GM12873 (cell line): ENCODE measurements around the gene CDCP1.

Source experiments
- TF ChIP-seq, protein P1 (sequence below): IDR thresholded peaks from 2 replicates; pipeline ENCODE4 v1.5.1; 2012; ENCODE audit warnings: low read depth, mild to moderate bottlenecking, moderate library complexity, low read length, control low read depth; ENCODE audit not compliant: insufficient read depth; ENCODE audit errors: missing control alignments

The CDCP1 gene

DNA sequence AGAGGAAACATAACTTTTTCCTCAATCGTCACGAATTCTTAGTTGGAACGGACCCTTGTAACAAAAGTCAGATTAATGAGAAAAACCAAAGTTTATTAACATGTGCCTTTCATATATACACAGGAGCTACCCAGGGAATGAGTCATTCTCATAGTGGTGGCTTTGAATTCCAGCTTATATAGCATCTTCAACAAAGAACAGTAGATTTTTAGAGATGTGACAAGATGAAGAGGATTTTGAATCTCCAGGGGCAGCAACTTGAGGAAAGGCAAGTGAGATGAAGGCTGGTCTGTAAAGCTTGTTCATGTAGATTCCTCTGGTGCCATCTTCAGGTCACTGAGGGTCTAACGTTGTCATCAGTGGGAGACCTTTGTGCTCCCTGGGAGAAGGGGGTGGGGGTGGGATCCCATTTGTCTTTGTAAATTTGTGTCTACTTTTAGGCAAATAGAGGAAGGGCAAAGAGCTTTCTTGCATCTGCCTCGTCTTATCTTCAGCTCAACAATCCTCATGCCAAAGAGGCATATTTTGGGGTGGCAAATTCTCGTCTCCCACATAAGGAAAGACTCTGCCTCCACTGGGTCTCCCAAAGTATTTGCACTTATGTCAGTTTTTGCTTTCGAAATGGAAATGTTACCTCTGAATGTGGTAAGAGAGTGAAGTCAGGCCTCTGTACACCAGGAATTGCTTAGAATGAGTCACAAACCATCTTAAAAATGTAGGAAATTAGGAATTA, 90.6 kb downstream of the CDCP1 start:
- TF ChIP-seq, protein P1, sequence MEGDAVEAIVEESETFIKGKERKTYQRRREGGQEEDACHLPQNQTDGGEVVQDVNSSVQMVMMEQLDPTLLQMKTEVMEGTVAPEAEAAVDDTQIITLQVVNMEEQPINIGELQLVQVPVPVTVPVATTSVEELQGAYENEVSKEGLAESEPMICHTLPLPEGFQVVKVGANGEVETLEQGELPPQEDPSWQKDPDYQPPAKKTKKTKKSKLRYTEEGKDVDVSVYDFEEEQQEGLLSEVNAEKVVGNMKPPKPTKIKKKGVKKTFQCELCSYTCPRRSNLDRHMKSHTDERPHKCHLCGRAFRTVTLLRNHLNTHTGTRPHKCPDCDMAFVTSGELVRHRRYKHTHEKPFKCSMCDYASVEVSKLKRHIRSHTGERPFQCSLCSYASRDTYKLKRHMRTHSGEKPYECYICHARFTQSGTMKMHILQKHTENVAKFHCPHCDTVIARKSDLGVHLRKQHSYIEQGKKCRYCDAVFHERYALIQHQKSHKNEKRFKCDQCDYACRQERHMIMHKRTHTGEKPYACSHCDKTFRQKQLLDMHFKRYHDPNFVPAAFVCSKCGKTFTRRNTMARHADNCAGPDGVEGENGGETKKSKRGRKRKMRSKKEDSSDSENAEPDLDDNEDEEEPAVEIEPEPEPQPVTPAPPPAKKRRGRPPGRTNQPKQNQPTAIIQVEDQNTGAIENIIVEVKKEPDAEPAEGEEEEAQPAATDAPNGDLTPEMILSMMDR = peak; percentile 53

DNA sequence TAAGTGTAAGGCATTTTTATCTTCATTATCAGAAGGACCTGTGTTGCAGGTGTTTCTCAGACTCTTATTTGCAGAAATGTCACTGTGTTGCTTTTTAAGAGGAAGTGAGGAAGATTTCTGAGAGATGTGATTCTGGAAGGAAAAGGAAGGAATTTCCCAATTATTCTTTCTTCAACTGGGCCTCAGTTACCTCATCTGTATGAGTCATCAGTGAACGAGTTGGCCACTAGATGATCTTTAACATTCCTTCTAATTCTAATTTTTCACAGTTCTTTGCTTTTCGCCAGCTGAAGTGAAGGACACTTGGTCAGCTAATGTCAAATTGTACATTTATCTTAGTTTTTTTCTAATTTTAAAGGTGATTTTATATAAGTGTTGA, 91.2 kb downstream of the CDCP1 start:
- TF ChIP-seq, protein P1 = no peak

DNA sequence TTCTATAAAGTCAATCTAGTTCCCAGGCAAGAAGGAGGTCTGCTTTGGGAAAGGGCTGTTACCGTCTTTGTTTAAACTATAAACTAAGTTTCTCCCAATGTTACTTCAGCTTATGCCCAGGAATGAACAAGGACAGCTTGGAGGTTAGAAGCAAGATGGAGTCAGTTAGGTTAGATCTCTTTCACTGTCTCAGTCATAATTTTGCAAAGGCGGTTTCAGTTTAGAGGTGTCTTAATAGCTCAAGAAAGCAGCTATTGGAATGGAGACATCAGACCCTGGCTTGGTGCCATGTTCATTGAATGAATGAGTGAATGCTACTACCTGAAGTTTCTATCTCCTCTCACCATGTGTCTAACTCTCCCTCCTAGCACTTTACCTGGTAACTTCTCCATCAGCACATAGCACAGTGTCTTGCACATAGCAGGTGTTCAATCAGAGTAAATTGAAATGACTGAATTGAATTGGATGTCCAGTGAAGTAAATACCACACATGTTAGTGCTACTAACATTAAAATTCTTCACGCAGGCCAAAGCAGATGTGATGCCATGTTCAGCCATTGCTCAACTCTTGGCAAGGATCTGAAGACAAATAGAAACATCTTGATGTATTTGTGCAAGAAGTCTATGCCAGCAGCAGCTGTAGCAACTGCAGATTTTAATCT, 91.9 kb downstream of the CDCP1 start:
- TF ChIP-seq, protein P1 = no peak

DNA sequence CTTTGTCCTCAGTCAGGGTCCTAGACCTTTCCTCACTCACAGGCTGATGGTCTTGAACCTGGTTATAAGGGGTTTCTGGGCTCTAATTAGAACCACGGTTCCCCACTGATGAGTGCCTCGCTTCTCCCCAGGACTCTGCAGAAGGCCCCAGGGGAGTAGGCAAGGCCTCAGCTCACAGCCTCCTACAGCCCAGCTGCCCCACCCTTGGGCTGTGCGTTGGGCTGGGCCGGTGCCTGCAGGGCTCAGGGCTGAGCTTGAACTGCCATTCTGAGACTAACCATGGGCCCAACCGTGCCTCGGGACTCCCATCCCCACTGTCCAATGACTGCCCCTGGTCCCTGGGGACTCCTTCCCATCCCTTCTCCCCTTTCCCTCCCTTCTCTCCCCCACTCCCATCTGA, 94.5 kb downstream of the CDCP1 start:
- TF ChIP-seq, protein P1 = no peak

DNA sequence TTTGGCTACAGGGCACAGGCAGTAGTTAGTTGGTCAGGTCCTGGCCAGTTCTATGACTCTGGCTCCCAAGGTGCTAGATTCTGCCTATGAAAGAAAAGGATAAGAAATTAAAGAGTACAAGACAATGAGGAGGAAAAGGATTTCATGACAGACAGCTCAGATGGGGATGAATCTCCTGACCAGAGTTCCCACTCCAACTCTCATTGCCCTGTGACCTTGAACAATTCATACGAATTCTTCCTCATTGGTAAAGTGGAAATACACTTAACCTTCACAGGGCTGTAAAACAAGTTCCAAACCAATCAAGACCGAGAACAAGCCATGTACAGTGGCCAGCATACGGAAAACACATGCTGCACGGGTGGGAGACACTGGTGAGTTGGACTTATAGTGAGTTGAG, 96.4 kb downstream of the CDCP1 start:
- TF ChIP-seq, protein P1 = no peak

DNA sequence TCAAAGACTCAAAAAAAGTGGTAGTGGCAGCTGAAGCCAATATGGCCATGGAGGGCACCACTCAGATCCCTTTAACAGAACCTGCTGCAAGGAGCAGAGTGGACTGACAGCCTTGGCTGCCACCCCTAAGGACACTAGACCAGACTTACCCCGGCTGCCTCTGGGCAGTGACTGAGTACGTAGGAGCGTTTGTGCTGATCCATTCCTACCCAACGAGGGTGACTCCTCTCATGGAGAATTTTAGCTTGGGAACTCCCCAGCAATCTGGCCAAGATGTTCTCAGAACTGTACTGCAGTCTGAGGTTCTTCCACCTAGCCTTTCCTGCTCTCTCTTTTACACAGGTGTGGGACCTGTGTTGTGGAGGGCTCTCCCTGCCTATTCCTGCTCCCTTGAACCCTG, 97.9 kb downstream of the CDCP1 start:
- TF ChIP-seq, protein P1 = no peak

DNA sequence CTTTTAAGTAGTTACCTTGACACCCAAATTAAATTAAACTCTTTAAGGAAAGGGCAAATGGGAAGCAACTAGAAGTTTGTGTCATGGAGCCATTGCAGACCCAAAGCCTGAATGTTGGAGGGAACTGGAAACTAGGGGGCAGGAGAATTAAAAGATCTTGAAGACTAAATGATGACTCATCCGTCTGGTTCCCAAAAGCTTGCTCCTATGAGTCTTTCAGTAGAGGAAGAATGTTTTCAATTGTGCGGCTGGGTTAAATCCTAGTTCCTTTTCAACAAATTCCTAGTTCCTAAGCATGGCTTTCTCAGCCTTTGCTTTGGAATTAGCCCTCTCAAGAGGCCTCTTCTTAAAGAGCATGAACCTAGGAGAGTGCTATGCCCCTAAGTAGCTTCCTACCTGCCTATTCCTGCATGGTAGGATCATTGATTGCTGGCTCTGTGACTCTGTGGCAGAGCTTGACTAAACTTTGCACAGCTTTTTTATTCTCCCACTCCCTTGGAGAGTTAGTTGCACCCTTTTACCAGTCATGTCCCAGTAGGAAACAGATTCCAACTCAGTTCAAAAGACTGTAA, 102.4 kb downstream of the CDCP1 start:
- TF ChIP-seq, protein P1 = no peak
